ENCODE results near the gene TBC1D17. TPM values are rescaled to one million over a fixed set of nuclear protein-coding genes. Genes with fewer than 3 reads are reported as not detected.

The TBC1D17 gene
- total RNA-seq, 1 donor from 2014 or later, result 44.6 TPM

GRCh38 chr19:49881672-49882394 lies 4.3 kb downstream of the TBC1D17 start:
- intact Hi-C loops (cut with DNase I), result no loop called here
- Histone ChIP-seq H3K27ac (no peak overlapping the region), H3K36me3 (peaks cover 70 to 71% of the 10 kb centered on the region in 2 donors), H3K27me3 (no peaks in the 10 kb centered on the region), H3K9me3 (no peaks in the 10 kb centered on the region), H3K4me1 (peaks cover 7 to 13% of the 10 kb centered on the region in 2 donors), H3K4me3 (no peak overlapping the region)
- DNase-seq (ENCODE audit: low spot score in 2 of 2), result no peak
- TF ChIP-seq CTCF (IDR thresholded peaks at IDR 0.05), result no peak

GRCh38 chr19:49882643-49883042 lies 5.1 kb downstream of the TBC1D17 start:
- H3K36me3 ChIP-seq, result peaks cover 75 to 79% of the 10 kb centered on the region in 2 donors
- H3K4me1 ChIP-seq, result peaks cover 7 to 13% of the 10 kb centered on the region in 2 donors
- TF ChIP-seq CTCF (IDR thresholded peaks at IDR 0.05), result no peak
- no peak overlapping the region for H3K4me3 ChIP-seq
- no peaks in the 10 kb centered on the region for H3K27me3 ChIP-seq
- H3K27ac ChIP-seq, result no peak overlapping the region
- H3K9me3 ChIP-seq, result no peaks in the 10 kb centered on the region
- intact Hi-C loops (cut with DNase I), result no loop called here
- no peak for DNase-seq (ENCODE audit: low spot score in 2 of 2)

- peaks cover 7 to 11% of the 10 kb centered on the region in 2 donors for H3K4me1 ChIP-seq
- H3K9me3 ChIP-seq, result no peaks in the 10 kb centered on the region
- H3K4me3 ChIP-seq, result no peak overlapping the region
- H3K27me3 ChIP-seq, result no peaks in the 10 kb centered on the region
- H3K36me3 ChIP-seq, result peaks cover 79 to 82% of the 10 kb centered on the region in 2 donors
- no peak for TF ChIP-seq CTCF (IDR thresholded peaks at IDR 0.05)
- no peak overlapping the region for H3K27ac ChIP-seq
- intact Hi-C loops (cut with DNase I), result no loop called here
- DNase-seq (ENCODE audit: low spot score in 2 of 2), result no peak
These were observed 5.6 kb downstream of the TBC1D17 start for GRCh38 chr19:49883094-49883493.

- intact Hi-C loops (cut with DNase I), result no loop called here
- H3K36me3 ChIP-seq, result peaks cover 79 to 83% of the 10 kb centered on the region in 2 donors
- no peaks in the 10 kb centered on the region for H3K27me3 ChIP-seq
- peaks cover under 1 to 1% of the 10 kb centered on the region in 2 donors for H3K4me1 ChIP-seq
- no peak overlapping the region for H3K4me3 ChIP-seq
- no peak for TF ChIP-seq CTCF (IDR thresholded peaks at IDR 0.05)
- no peak overlapping the region for H3K27ac ChIP-seq
- H3K9me3 ChIP-seq, result no peaks in the 10 kb centered on the region
- DNase-seq (ENCODE audit: low spot score in 2 of 2), result no peak
These were observed 6.6 kb downstream of the TBC1D17 start for GRCh38 chr19:49884109-49884508.

GRCh38 chr19:49884760-49885159 lies 7.3 kb downstream of the TBC1D17 start:
- H3K9me3 ChIP-seq, result no peaks in the 10 kb centered on the region
- H3K4me1 ChIP-seq, result peaks cover 0 to under 1% of the 10 kb centered on the region in 2 donors
- no peak overlapping the region for H3K27ac ChIP-seq
- no peak for DNase-seq (ENCODE audit: low spot score in 2 of 2)
- H3K4me3 ChIP-seq, result no peak overlapping the region
- intact Hi-C loops (cut with DNase I), result no loop called here
- no peaks in the 10 kb centered on the region for H3K27me3 ChIP-seq
- peaks cover 72 to 79% of the 10 kb centered on the region in 2 donors for H3K36me3 ChIP-seq
- TF ChIP-seq CTCF (IDR thresholded peaks at IDR 0.05), result no peak

Measured in ascending aorta (tissue), 2 donors.